ENCODE measurements around the gene EPHB1.
"Not testable (repeated sequence)": the region's sequence is repeated elsewhere in the genome, so short reads cannot be mapped to it uniquely, and the experiment has no call there.

The EPHB1 gene

GRCh38 chr3:135097276-135097946, 302.4 kb downstream of the EPHB1 start:
- Histone ChIP-seq H3K4me1 (ENCODE audit: insufficient read depth, low read length) (no peaks in the 10 kb centered on the region), H3K27ac (ENCODE audit: low read depth, low read length) (no peak overlapping the region), H3K9me3 (ENCODE audit: low read length) (no peaks in the 10 kb centered on the region), H3K36me3 (ENCODE audit: insufficient read depth, low read length) (no peaks in the 10 kb centered on the region), H3K9ac (ENCODE audit: low read length) (no peak overlapping the region), H3K4me3 (ENCODE audit: low read depth in 1 of 2, low read length in 2 of 2) (no peak overlapping the region), H3K27me3 (ENCODE audit: control insufficient read depth in 1 of 2, insufficient read depth in 2 of 2, low read length in 2 of 2) (no peaks in the 10 kb centered on the region)

- H3K9ac ChIP-seq (ENCODE audit: low read length), result no peak overlapping the region
- no peak overlapping the region for H3K4me3 ChIP-seq (ENCODE audit: low read depth in 1 of 2, low read length in 2 of 2)
- H3K27ac ChIP-seq (ENCODE audit: low read depth, low read length), result no peak overlapping the region
- no peaks in the 10 kb centered on the region for H3K4me1 ChIP-seq (ENCODE audit: insufficient read depth, low read length)
- H3K36me3 ChIP-seq (ENCODE audit: insufficient read depth, low read length), result no peaks in the 10 kb centered on the region
- no peaks in the 10 kb centered on the region for H3K27me3 ChIP-seq (ENCODE audit: control insufficient read depth in 1 of 2, insufficient read depth in 2 of 2, low read length in 2 of 2)
- H3K9me3 ChIP-seq (ENCODE audit: low read length), result no peaks in the 10 kb centered on the region
Measured at GRCh38 chr3:135099734-135100355, 304.8 kb downstream of the EPHB1 start.

- Histone ChIP-seq H3K36me3 (ENCODE audit: insufficient read depth, low read length) (no peaks in the 10 kb centered on the region), H3K4me1 (ENCODE audit: insufficient read depth, low read length) (no peaks in the 10 kb centered on the region), H3K27me3 (ENCODE audit: control insufficient read depth in 1 of 2, insufficient read depth in 2 of 2, low read length in 2 of 2) (no peaks in the 10 kb centered on the region), H3K4me3 (ENCODE audit: low read depth in 1 of 2, low read length in 2 of 2) (no peak overlapping the region), H3K27ac (ENCODE audit: low read depth, low read length) (no peak overlapping the region), H3K9me3 (ENCODE audit: low read length) (no peaks in the 10 kb centered on the region), H3K9ac (ENCODE audit: low read length) (no peak overlapping the region)
Measured at GRCh38 chr3:135100366-135100765, 305.3 kb downstream of the EPHB1 start.

- H3K9me3 ChIP-seq (ENCODE audit: low read length), result no peaks in the 10 kb centered on the region
- H3K9ac ChIP-seq (ENCODE audit: low read length), result no peak overlapping the region
- H3K36me3 ChIP-seq (ENCODE audit: insufficient read depth, low read length), result no peaks in the 10 kb centered on the region
- no peaks in the 10 kb centered on the region for H3K4me1 ChIP-seq (ENCODE audit: insufficient read depth, low read length)
- H3K27ac ChIP-seq (ENCODE audit: low read depth, low read length), result no peak overlapping the region
- H3K4me3 ChIP-seq (ENCODE audit: low read depth in 1 of 2, low read length in 2 of 2), result no peak overlapping the region
- no peaks in the 10 kb centered on the region for H3K27me3 ChIP-seq (ENCODE audit: control insufficient read depth in 1 of 2, insufficient read depth in 2 of 2, low read length in 2 of 2)
Measured at GRCh38 chr3:135103917-135104316, 308.9 kb downstream of the EPHB1 start.

- H3K4me1 ChIP-seq (ENCODE audit: insufficient read depth, low read length), result no peaks in the 10 kb centered on the region
- H3K4me3 ChIP-seq (ENCODE audit: low read depth in 1 of 2, low read length in 2 of 2), result no peak overlapping the region
Measured at GRCh38 chr3:135106445-135106844, 311.4 kb downstream of the EPHB1 start.

GRCh38 chr3:135107043-135107442, 312.0 kb downstream of the EPHB1 start:
- Histone ChIP-seq H3K4me1 (ENCODE audit: insufficient read depth, low read length) (no peaks in the 10 kb centered on the region), H3K9ac (ENCODE audit: low read length) (no peak overlapping the region), H3K27ac (ENCODE audit: low read depth, low read length) (no peak overlapping the region), H3K9me3 (ENCODE audit: low read length) (no peaks in the 10 kb centered on the region), H3K27me3 (ENCODE audit: control insufficient read depth in 1 of 2, insufficient read depth in 2 of 2, low read length in 2 of 2) (no peaks in the 10 kb centered on the region), H3K4me3 (ENCODE audit: low read depth in 1 of 2, low read length in 2 of 2) (no peak overlapping the region), H3K36me3 (ENCODE audit: insufficient read depth, low read length) (no peaks in the 10 kb centered on the region)

More at GRCh38 chr3:135106445-135106844, 311.4 kb downstream of the EPHB1 start:
- no peak overlapping the region for H3K27ac ChIP-seq (ENCODE audit: low read depth, low read length)
- H3K9ac ChIP-seq (ENCODE audit: low read length), result no peak overlapping the region
- no peaks in the 10 kb centered on the region for H3K36me3 ChIP-seq (ENCODE audit: insufficient read depth, low read length)
- H3K27me3 ChIP-seq (ENCODE audit: control insufficient read depth in 1 of 2, insufficient read depth in 2 of 2, low read length in 2 of 2), result no peaks in the 10 kb centered on the region
- H3K9me3 ChIP-seq (ENCODE audit: low read length), result no peaks in the 10 kb centered on the region

- H3K4me1 ChIP-seq (ENCODE audit: insufficient read depth, low read length), result no peaks in the 10 kb centered on the region
- H3K9me3 ChIP-seq (ENCODE audit: low read length), result no peaks in the 10 kb centered on the region
- no peak overlapping the region for H3K9ac ChIP-seq (ENCODE audit: low read length)
- H3K27ac ChIP-seq (ENCODE audit: low read depth, low read length), result no peak overlapping the region
- H3K36me3 ChIP-seq (ENCODE audit: insufficient read depth, low read length), result no peaks in the 10 kb centered on the region
- H3K4me3 ChIP-seq (ENCODE audit: low read depth in 1 of 2, low read length in 2 of 2), result no peak overlapping the region
- no peaks in the 10 kb centered on the region for H3K27me3 ChIP-seq (ENCODE audit: control insufficient read depth in 1 of 2, insufficient read depth in 2 of 2, low read length in 2 of 2)
Measured at GRCh38 chr3:135109681-135110080, 314.6 kb downstream of the EPHB1 start.

GRCh38 chr3:135114551-135114950, 319.5 kb downstream of the EPHB1 start:
- H3K4me3 ChIP-seq (ENCODE audit: low read depth in 1 of 2, low read length in 2 of 2); H3K9ac ChIP-seq (ENCODE audit: low read length); H3K9me3 ChIP-seq (ENCODE audit: low read length); H3K36me3 ChIP-seq (ENCODE audit: insufficient read depth, low read length); H3K27me3 ChIP-seq (ENCODE audit: control insufficient read depth in 1 of 2, insufficient read depth in 2 of 2, low read length in 2 of 2); H3K27ac ChIP-seq (ENCODE audit: low read depth, low read length); H3K4me1 ChIP-seq (ENCODE audit: insufficient read depth, low read length): not testable (repeated sequence)

GRCh38 chr3:135117977-135118376, 322.9 kb downstream of the EPHB1 start:
- no peak overlapping the region for H3K9ac ChIP-seq (ENCODE audit: low read length)
- no peak overlapping the region for H3K4me3 ChIP-seq (ENCODE audit: low read depth in 1 of 2, low read length in 2 of 2)
- no peaks in the 10 kb centered on the region for H3K36me3 ChIP-seq (ENCODE audit: insufficient read depth, low read length)
- no peak overlapping the region for H3K27ac ChIP-seq (ENCODE audit: low read depth, low read length)
- H3K27me3 ChIP-seq (ENCODE audit: control insufficient read depth in 1 of 2, insufficient read depth in 2 of 2, low read length in 2 of 2), result no peaks in the 10 kb centered on the region
- no peaks in the 10 kb centered on the region for H3K9me3 ChIP-seq (ENCODE audit: low read length)
- no peaks in the 10 kb centered on the region for H3K4me1 ChIP-seq (ENCODE audit: insufficient read depth, low read length)

- no peaks in the 10 kb centered on the region for H3K4me1 ChIP-seq (ENCODE audit: insufficient read depth, low read length)
- H3K27me3 ChIP-seq (ENCODE audit: control insufficient read depth in 1 of 2, insufficient read depth in 2 of 2, low read length in 2 of 2), result no peaks in the 10 kb centered on the region
- no peak overlapping the region for H3K9ac ChIP-seq (ENCODE audit: low read length)
- no peaks in the 10 kb centered on the region for H3K9me3 ChIP-seq (ENCODE audit: low read length)
- no peak overlapping the region for H3K4me3 ChIP-seq (ENCODE audit: low read depth in 1 of 2, low read length in 2 of 2)
- H3K27ac ChIP-seq (ENCODE audit: low read depth, low read length), result no peak overlapping the region
- H3K36me3 ChIP-seq (ENCODE audit: insufficient read depth, low read length), result no peaks in the 10 kb centered on the region
Measured at GRCh38 chr3:135118792-135119191, 323.7 kb downstream of the EPHB1 start.

GRCh38 chr3:135125171-135125801, 330.2 kb downstream of the EPHB1 start:
- H3K27me3 ChIP-seq (ENCODE audit: control insufficient read depth in 1 of 2, insufficient read depth in 2 of 2, low read length in 2 of 2), result no peaks in the 10 kb centered on the region
- H3K9ac ChIP-seq (ENCODE audit: low read length), result no peak overlapping the region
- H3K4me3 ChIP-seq (ENCODE audit: low read depth in 1 of 2, low read length in 2 of 2), result no peak overlapping the region
- H3K9me3 ChIP-seq (ENCODE audit: low read length), result no peaks in the 10 kb centered on the region
- no peak overlapping the region for H3K27ac ChIP-seq (ENCODE audit: low read depth, low read length)
- no peaks in the 10 kb centered on the region for H3K4me1 ChIP-seq (ENCODE audit: insufficient read depth, low read length)
- no peaks in the 10 kb centered on the region for H3K36me3 ChIP-seq (ENCODE audit: insufficient read depth, low read length)

Measured in muscle layer of colon (tissue), 2 donors.